Measurements from ENCODE around the gene PIM3. TPM values are rescaled to one million over a fixed set of nuclear protein-coding genes. Genes with fewer than 3 reads are reported as not detected.

The PIM3 gene
- polyA plus RNA-seq, 1 of the 3 experiments (the other 2 are of a cell fraction) = 15.3 TPM

DNA sequence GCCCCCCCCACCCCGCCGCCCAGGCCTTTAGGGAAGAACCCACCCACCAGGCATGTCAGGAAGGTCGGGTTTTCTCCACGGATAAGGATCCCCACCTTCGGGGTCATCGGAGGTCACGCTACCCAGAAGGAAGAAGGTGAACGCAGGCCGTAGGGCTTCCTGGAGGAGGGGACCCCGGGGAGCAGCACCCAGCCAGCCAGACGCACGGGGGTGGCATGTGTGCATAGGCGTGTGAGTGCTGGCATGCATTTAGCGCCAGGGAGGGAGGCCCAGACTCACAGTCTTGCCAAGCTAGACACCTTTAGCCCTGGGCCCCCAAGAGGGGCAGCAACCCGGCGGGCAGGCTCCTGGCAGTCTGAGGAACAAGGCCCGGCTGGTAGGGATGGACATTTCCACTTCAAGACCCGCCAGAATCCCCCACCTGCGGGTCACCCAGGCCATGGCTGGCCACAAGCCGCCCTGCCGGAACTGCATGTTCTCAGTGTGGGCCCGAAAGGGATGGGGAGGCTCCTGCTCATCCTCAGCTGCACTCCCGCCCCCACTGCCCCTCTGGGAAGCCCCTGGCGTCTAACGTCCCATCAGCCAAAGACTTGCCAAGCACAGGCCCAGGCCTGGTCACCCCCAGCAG, 16.7 kb upstream of the PIM3 start:
- Histone ChIP-seq H3K79me2 (ENCODE audit: insufficient read depth) (no peaks in the 10 kb centered on the region), H3K9ac (no peak overlapping the region), H2AFZ (ENCODE audit: low read depth) (no peak overlapping the region), H3K36me3 (replicated peaks in 1 of 2; ENCODE audit: control insufficient read depth in 1 of 2, insufficient read depth in 2 of 2, low read length in 1 of 2) (no peaks in the 10 kb centered on the region), H3K27me3 (ENCODE audit: insufficient read depth) (no peaks in the 10 kb centered on the region), H3K4me2 (no peak overlapping the region), H3K4me3 (ENCODE audit: low read depth in 2 of 2, low read length in 1 of 2) (no peak overlapping the region), H4K20me1 (ENCODE audit: insufficient read depth) (no peaks in the 10 kb centered on the region), H3K4me1 (ENCODE audit: control insufficient read depth in 1 of 2, insufficient read depth in 2 of 2, low read depth in 1 of 2, low read length in 1 of 2) (peaks cover 0 to 15% of the 10 kb centered on the region in 2 experiments; a peak in 2 of 4 replicates), H3K9me3 (no peaks in the 10 kb centered on the region), H3F3A (replicated peaks; ENCODE audit: insufficient read depth) (peaks cover 5% of the 10 kb centered on the region), H3K9me2 (no peaks in the 10 kb centered on the region), H3K27ac (ENCODE audit: low read depth in 2 of 2, low read length in 1 of 2) (no peak overlapping the region)
- POLR2A ChIA-PET = no interaction called here
- CTCF ChIA-PET = interaction anchor here (1.7 kb wide), 1 partner anchor 87 kb away, joined by 5 read pairs; no protein-coding TSS in a partner anchor
- WGBS (ENCODE audit: low lambda C conversion rate) = 82% methylated on average over 9 of the region's 25 CpGs
- TF ChIP-seq REST (IDR thresholded peaks at IDR 0.05; ENCODE audit: low read depth, low read length) = no peak
- TF ChIP-seq FOXM1 (IDR thresholded peaks at IDR 0.05; ENCODE audit: low read depth) = no peak
- no peak for TF ChIP-seq TAF1 (IDR thresholded peaks at IDR 0.05; ENCODE audit: borderline replicate concordance, low read depth, low read length)
- no peak for DNase-seq

DNA sequence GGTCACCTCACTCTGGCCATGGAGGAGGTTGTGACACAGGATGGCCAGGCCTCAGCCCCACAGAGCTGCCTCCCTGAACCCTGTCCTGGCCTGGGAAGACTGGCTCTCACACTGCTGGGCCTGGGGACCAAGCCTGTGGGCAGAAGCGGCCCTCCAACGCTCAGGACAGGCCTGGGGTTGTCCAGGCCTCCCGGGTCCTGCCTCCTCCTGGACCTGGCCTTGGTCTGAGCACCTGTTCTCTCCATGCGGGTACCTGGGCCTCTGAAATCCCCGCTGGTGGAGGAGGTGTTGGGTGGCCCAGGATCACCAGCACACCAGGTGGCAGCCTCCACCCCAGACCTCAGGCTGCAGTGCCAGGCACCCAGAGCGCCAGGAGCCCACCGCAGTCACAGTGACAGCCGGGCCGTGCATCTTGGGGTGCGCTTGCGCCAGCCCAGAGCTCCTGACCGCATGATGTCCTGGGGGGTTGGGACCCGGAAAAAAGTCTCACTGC, 16.1 kb upstream of the PIM3 start:
- Histone ChIP-seq H3K36me3 (replicated peaks in 1 of 2; ENCODE audit: control insufficient read depth in 1 of 2, insufficient read depth in 2 of 2, low read length in 1 of 2) (no peaks in the 10 kb centered on the region), H3K9me3 (no peaks in the 10 kb centered on the region), H3K27me3 (ENCODE audit: insufficient read depth) (no peaks in the 10 kb centered on the region), H3K9ac (no peak overlapping the region), H4K20me1 (ENCODE audit: insufficient read depth) (no peaks in the 10 kb centered on the region), H3K79me2 (ENCODE audit: insufficient read depth) (no peaks in the 10 kb centered on the region), H2AFZ (ENCODE audit: low read depth) (no peak overlapping the region), H3K27ac (ENCODE audit: low read depth in 2 of 2, low read length in 1 of 2) (no peak overlapping the region), H3K4me3 (ENCODE audit: low read depth in 2 of 2, low read length in 1 of 2) (no peak overlapping the region), H3K9me2 (no peaks in the 10 kb centered on the region), H3K4me1 (ENCODE audit: control insufficient read depth in 1 of 2, insufficient read depth in 2 of 2, low read depth in 1 of 2, low read length in 1 of 2) (peaks cover 0 to 15% of the 10 kb centered on the region in 2 experiments; a peak in 2 of 4 replicates), H3K4me2 (no peak overlapping the region), H3F3A (replicated peaks; ENCODE audit: insufficient read depth) (peaks cover 5% of the 10 kb centered on the region)
- 70% methylated on average over 2 of the region's 13 CpGs for WGBS (ENCODE audit: low lambda C conversion rate)
- CTCF ChIA-PET = interaction anchor here (1.7 kb wide), 1 partner anchor 86 kb away, joined by 5 read pairs; no protein-coding TSS in a partner anchor
- POLR2A ChIA-PET = no interaction called here
- no peak for DNase-seq
- TF ChIP-seq RCOR1 (IDR thresholded peaks at IDR 0.05; ENCODE audit: low read length) = no peak
- TF ChIP-seq, protein P1, sequence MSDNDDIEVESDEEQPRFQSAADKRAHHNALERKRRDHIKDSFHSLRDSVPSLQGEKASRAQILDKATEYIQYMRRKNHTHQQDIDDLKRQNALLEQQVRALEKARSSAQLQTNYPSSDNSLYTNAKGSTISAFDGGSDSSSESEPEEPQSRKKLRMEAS (IDR thresholded peaks at IDR 0.05; ENCODE audit: low read depth) = no peak
- no peak for TF ChIP-seq TEAD4 (IDR thresholded peaks at IDR 0.05; ENCODE audit: borderline replicate concordance, insufficient read depth)
- TF ChIP-seq POLR2AphosphoS5 (IDR thresholded peaks at IDR 0.05; ENCODE audit: low read depth, low read length) = no peak
- no peak for TF ChIP-seq PBX3 (IDR thresholded peaks at IDR 0.05)
- TF ChIP-seq, protein P2, sequence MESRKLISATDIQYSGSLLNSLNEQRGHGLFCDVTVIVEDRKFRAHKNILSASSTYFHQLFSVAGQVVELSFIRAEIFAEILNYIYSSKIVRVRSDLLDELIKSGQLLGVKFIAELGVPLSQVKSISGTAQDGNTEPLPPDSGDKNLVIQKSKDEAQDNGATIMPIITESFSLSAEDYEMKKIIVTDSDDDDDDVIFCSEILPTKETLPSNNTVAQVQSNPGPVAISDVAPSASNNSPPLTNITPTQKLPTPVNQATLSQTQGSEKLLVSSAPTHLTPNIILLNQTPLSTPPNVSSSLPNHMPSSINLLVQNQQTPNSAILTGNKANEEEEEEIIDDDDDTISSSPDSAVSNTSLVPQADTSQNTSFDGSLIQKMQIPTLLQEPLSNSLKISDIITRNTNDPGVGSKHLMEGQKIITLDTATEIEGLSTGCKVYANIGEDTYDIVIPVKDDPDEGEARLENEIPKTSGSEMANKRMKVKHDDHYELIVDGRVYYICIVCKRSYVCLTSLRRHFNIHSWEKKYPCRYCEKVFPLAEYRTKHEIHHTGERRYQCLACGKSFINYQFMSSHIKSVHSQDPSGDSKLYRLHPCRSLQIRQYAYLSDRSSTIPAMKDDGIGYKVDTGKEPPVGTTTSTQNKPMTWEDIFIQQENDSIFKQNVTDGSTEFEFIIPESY (IDR thresholded peaks at IDR 0.05; ENCODE audit: borderline replicate concordance, low read depth) = no peak
- TF ChIP-seq, protein P3, sequence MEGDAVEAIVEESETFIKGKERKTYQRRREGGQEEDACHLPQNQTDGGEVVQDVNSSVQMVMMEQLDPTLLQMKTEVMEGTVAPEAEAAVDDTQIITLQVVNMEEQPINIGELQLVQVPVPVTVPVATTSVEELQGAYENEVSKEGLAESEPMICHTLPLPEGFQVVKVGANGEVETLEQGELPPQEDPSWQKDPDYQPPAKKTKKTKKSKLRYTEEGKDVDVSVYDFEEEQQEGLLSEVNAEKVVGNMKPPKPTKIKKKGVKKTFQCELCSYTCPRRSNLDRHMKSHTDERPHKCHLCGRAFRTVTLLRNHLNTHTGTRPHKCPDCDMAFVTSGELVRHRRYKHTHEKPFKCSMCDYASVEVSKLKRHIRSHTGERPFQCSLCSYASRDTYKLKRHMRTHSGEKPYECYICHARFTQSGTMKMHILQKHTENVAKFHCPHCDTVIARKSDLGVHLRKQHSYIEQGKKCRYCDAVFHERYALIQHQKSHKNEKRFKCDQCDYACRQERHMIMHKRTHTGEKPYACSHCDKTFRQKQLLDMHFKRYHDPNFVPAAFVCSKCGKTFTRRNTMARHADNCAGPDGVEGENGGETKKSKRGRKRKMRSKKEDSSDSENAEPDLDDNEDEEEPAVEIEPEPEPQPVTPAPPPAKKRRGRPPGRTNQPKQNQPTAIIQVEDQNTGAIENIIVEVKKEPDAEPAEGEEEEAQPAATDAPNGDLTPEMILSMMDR (IDR thresholded peaks at IDR 0.05) = no peak
- TF ChIP-seq RFX5 (IDR thresholded peaks at IDR 0.05; ENCODE audit: low read length) = no peak
- no peak for TF ChIP-seq ELF1 (IDR thresholded peaks at IDR 0.05)
- TF ChIP-seq FOXM1 (IDR thresholded peaks at IDR 0.05; ENCODE audit: low read depth) = no peak
- no peak for TF ChIP-seq TCF12 (IDR thresholded peaks at IDR 0.05)
- no peak for TF ChIP-seq SMC3 (IDR thresholded peaks at IDR 0.05; ENCODE audit: low read depth, low read length)
- no peak for TF ChIP-seq TAF1 (IDR thresholded peaks at IDR 0.05; ENCODE audit: borderline replicate concordance, low read depth, low read length)
- TF ChIP-seq, protein P4, sequence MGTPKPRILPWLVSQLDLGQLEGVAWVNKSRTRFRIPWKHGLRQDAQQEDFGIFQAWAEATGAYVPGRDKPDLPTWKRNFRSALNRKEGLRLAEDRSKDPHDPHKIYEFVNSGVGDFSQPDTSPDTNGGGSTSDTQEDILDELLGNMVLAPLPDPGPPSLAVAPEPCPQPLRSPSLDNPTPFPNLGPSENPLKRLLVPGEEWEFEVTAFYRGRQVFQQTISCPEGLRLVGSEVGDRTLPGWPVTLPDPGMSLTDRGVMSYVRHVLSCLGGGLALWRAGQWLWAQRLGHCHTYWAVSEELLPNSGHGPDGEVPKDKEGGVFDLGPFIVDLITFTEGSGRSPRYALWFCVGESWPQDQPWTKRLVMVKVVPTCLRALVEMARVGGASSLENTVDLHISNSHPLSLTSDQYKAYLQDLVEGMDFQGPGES (IDR thresholded peaks at IDR 0.05; ENCODE audit: low read depth, low read length) = no peak
- TF ChIP-seq RXRA (IDR thresholded peaks at IDR 0.05; ENCODE audit: borderline replicate concordance, low read depth) = no peak
